DND-41 (cell line): ENCODE results near the gene KLHL10.

ENCODE experiments used
- ATAC-seq: fragments of 200-7000 bp; cut with Tn5 transposase; 3 replicates; pipeline ENCODE4 v1.9.1; 2021; ENCODE audit warnings: low read depth; ENCODE audit not compliant: insufficient read depth
- DNase-seq: peaks from one replicate; pipeline ENCODE4 v3.0.0-alpha.2; 2020
- H2AFZ ChIP-seq: 2 replicates; pipeline ENCODE4 v1.6.0; 2012; ENCODE audit warnings: low read depth, low read length
- H3K27ac ChIP-seq: 2 replicates; pipeline ENCODE4 v1.5.1; 2012; ENCODE audit warnings: low read length, inconsistent platforms
- H3K27me3 ChIP-seq: fragments of 200-600 bp; sonication (generic); 2 replicates; pipeline ENCODE4 v1.6.0; 2012; ENCODE audit warnings: low read length, mild to moderate bottlenecking, inconsistent platforms; ENCODE audit not compliant: insufficient read depth, poor library complexity
- H3K36me3 ChIP-seq: 2 replicates; pipeline ENCODE4 v1.5.1; 2012; ENCODE audit warnings: low read length, inconsistent platforms; ENCODE audit not compliant: insufficient read depth
- H3K4me1 ChIP-seq: 2 replicates; pipeline ENCODE4 v1.5.1; 2012; ENCODE audit warnings: mild to moderate bottlenecking, low read length; ENCODE audit not compliant: insufficient read depth
- H3K4me2 ChIP-seq: 2 replicates; pipeline ENCODE4 v1.6.0; 2012; ENCODE audit warnings: mild to moderate bottlenecking, moderate library complexity, low read length, inconsistent platforms; ENCODE audit not compliant: insufficient read depth
- H3K4me3 ChIP-seq, 2 experiments: fragments of 200-600 bp in 1 of 2; shearing (Covaris generic) in 1 of 2; 2 replicates each; pipeline ENCODE4 v1.5.1; 2012 to 2016; ENCODE audit warnings: inconsistent platforms in 2 of 2, low read length in 2 of 2, mild to moderate bottlenecking in 2 of 2, low read depth in 1 of 2, moderate library complexity in 1 of 2
- H3K79me2 ChIP-seq: 2 replicates; pipeline ENCODE4 v1.6.0; 2012; ENCODE audit warnings: low read length, inconsistent platforms; ENCODE audit not compliant: insufficient read depth
- H3K9ac ChIP-seq: 2 replicates; pipeline ENCODE4 v1.6.0; 2012; ENCODE audit warnings: low read depth, mild to moderate bottlenecking, inconsistent platforms, low read length, moderate library complexity
- H3K9me3 ChIP-seq: 2 replicates; pipeline ENCODE4 v1.5.1; 2012; ENCODE audit warnings: low read length, moderate library complexity, mild to moderate bottlenecking, inconsistent platforms; ENCODE audit not compliant: insufficient read depth, severe bottlenecking
- H4K20me1 ChIP-seq: 2 replicates; pipeline ENCODE4 v1.6.0; 2012; ENCODE audit warnings: low read length; ENCODE audit not compliant: insufficient read depth
- EZH2 ChIP-seq: IDR thresholded peaks from 3 replicates; pipeline ENCODE4 v1.6.1; 2012; ENCODE audit warnings: borderline replicate concordance, low read depth, mild to moderate bottlenecking, moderate library complexity, low read length, inconsistent platforms; ENCODE audit not compliant: severe bottlenecking
- TF ChIP-seq, protein P1 (sequence below): IDR thresholded peaks from 2 replicates; pipeline ENCODE4 v1.5.1; 2012; ENCODE audit warnings: borderline replicate concordance, low read length, moderate library complexity, mild to moderate bottlenecking; ENCODE audit not compliant: poor library complexity, severe bottlenecking; ENCODE audit errors: extremely low read depth

The KLHL10 gene

DNA sequence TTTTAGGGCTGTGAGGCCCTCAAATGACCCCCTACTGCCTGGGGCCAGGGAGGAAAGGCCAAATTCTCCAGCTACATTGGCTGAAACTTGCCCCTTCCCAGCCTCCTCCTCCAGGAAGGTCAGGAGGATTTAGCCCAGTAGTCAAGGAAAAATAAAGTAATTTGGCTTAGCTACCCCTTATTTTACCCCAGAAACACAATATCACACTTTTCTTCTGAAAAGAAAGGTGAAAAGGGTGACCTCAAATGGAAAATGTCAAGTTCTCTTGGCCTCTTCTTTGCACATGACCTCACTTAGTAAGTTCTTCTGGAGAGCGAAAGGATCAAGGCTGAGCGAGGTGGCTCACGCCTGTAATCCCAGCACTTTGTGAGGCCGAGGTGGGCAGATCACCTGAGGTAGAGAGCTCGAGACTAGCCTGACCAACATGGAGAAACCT, 43.1 kb upstream of the KLHL10 start:
- Histone ChIP-seq H4K20me1 (no peaks in the 10 kb centered on the region), H2AFZ (no peak overlapping the region), H3K79me2 (no peaks in the 10 kb centered on the region), H3K9me3 (no peaks in the 10 kb centered on the region), H3K9ac (no peak overlapping the region), H3K4me1 (no peaks in the 10 kb centered on the region), H3K27ac (no peak overlapping the region), H3K27me3 (no peaks in the 10 kb centered on the region), H3K4me3 (no peak overlapping the region), H3K36me3 (no peaks in the 10 kb centered on the region), H3K4me2 (no peak overlapping the region)
- no peak for TF ChIP-seq EZH2
- TF ChIP-seq, protein P1, sequence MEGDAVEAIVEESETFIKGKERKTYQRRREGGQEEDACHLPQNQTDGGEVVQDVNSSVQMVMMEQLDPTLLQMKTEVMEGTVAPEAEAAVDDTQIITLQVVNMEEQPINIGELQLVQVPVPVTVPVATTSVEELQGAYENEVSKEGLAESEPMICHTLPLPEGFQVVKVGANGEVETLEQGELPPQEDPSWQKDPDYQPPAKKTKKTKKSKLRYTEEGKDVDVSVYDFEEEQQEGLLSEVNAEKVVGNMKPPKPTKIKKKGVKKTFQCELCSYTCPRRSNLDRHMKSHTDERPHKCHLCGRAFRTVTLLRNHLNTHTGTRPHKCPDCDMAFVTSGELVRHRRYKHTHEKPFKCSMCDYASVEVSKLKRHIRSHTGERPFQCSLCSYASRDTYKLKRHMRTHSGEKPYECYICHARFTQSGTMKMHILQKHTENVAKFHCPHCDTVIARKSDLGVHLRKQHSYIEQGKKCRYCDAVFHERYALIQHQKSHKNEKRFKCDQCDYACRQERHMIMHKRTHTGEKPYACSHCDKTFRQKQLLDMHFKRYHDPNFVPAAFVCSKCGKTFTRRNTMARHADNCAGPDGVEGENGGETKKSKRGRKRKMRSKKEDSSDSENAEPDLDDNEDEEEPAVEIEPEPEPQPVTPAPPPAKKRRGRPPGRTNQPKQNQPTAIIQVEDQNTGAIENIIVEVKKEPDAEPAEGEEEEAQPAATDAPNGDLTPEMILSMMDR = no peak
- no peak for ATAC-seq
- DNase-seq = no peak

DNA sequence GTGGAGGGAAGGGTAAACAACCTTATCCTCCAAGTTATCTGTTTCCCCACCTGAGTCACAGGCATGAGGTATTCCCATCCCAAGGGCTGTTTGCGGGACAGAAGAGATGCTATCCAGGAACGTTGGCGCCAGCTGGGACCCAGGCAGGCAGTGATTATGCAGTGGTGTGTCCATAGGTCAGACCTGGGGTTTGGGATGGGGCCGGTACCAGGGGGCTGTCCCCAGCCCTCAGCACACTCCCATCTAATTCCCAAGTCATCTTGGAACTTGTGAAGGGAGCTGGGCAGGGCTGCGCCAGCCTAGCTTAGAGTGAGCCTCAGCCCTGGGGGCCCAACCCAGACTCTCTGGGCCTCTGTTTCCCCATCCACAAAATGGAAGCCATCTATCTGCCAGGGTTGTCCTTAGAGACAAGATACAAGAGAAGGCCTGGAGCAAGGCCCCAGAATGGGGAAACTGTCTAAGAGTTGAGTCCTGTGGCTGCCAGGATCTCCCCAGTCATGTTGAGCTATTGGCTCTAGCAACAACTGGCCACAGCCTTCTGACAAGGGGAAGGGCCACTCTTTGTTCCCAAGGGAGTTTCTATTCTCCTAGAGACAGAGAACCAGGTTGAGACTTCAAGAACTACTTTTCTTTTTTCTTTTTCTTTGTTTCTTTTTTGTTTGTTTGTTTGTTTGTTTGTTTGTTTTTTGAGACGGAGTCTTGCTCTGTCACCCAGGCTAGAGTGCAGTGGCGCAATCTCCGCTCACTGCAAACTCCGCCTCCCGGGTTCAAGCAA, 41.3 kb upstream of the KLHL10 start:
- peaks cover 1% of the 10 kb centered on the region for H3K4me1 ChIP-seq
- H3K79me2 ChIP-seq = no peaks in the 10 kb centered on the region
- no peaks in the 10 kb centered on the region for H3K36me3 ChIP-seq
- H3K9ac ChIP-seq = no peak overlapping the region
- no peak overlapping the region for H3K27ac ChIP-seq
- H4K20me1 ChIP-seq = no peaks in the 10 kb centered on the region
- no peak for DNase-seq
- no peaks in the 10 kb centered on the region for H3K27me3 ChIP-seq
- no peak overlapping the region for H3K4me2 ChIP-seq
- ATAC-seq = no peak
- H3K4me3 ChIP-seq = no peak overlapping the region
- H2AFZ ChIP-seq = no peak overlapping the region
- H3K9me3 ChIP-seq = no peaks in the 10 kb centered on the region
- TF ChIP-seq, protein P1 = no peak
- TF ChIP-seq EZH2 = no peak

DNA sequence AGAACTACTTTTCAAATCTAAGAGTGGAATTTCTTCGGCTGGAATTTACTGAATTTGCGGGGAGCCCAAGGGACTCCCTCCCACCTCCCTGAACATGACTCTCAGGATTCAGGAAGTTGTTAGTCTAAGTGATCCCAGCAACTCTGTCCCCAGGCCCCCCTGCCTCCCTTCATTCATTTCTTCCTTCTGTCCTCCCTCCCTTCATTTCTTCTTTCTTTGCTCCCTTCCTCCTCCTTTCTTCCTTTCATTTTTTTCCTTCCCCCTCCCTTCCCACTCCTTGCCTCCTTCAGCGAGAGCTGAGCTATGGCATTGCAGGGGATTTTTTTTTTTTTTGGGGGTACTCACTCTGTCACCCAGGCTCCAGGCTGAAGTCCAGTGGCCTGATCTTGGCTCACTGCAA, 40.2 kb upstream of the KLHL10 start:
- no peaks in the 10 kb centered on the region for H3K79me2 ChIP-seq
- H3K9me3 ChIP-seq = no peaks in the 10 kb centered on the region
- no peak overlapping the region for H3K9ac ChIP-seq
- no peak for TF ChIP-seq EZH2
- TF ChIP-seq, protein P1 = no peak
- no peak overlapping the region for H3K4me3 ChIP-seq
- no peak for DNase-seq
- H3K4me1 ChIP-seq = peaks cover 4% of the 10 kb centered on the region
- no peaks in the 10 kb centered on the region for H4K20me1 ChIP-seq
- no peak for ATAC-seq
- no peak overlapping the region for H3K4me2 ChIP-seq
- H2AFZ ChIP-seq = no peak overlapping the region
- no peak overlapping the region for H3K27ac ChIP-seq
- H3K27me3 ChIP-seq = no peaks in the 10 kb centered on the region
- H3K36me3 ChIP-seq = no peaks in the 10 kb centered on the region

DNA sequence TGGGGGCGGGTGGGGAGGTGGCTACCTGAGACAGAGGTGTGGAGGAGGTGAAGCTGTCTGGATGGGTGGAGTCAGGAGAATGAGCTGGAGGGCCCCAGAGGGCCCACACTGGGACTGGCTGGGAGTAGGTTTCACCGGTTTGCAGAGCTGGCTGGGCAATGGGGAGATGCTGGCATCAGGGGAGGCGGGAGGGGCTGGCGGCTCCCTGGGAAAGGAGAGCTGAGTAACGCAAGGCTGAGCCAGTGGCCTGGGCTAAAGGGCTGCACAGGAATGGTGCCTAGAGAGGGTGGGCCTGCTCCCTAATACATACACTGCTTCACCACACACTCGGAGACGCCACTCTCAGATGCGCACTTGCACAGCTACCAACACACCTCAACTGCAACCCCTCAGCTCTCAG, 38.3 kb upstream of the KLHL10 start:
- Histone ChIP-seq H3K9ac (no peak overlapping the region), H4K20me1 (no peaks in the 10 kb centered on the region), H3K27ac (no peak overlapping the region), H3K79me2 (no peaks in the 10 kb centered on the region), H3K27me3 (no peaks in the 10 kb centered on the region), H3K36me3 (no peaks in the 10 kb centered on the region), H3K4me1 (peaks cover 4% of the 10 kb centered on the region), H3K4me3 (no peak overlapping the region), H2AFZ (no peak overlapping the region), H3K4me2 (no peak overlapping the region), H3K9me3 (no peaks in the 10 kb centered on the region)
- no peak for ATAC-seq
- no peak for DNase-seq
- TF ChIP-seq EZH2 = no peak
- TF ChIP-seq, protein P1 = no peak
